Measurements from ENCODE around the gene SPIRE2.

- TF ChIP-seq, protein P1, sequence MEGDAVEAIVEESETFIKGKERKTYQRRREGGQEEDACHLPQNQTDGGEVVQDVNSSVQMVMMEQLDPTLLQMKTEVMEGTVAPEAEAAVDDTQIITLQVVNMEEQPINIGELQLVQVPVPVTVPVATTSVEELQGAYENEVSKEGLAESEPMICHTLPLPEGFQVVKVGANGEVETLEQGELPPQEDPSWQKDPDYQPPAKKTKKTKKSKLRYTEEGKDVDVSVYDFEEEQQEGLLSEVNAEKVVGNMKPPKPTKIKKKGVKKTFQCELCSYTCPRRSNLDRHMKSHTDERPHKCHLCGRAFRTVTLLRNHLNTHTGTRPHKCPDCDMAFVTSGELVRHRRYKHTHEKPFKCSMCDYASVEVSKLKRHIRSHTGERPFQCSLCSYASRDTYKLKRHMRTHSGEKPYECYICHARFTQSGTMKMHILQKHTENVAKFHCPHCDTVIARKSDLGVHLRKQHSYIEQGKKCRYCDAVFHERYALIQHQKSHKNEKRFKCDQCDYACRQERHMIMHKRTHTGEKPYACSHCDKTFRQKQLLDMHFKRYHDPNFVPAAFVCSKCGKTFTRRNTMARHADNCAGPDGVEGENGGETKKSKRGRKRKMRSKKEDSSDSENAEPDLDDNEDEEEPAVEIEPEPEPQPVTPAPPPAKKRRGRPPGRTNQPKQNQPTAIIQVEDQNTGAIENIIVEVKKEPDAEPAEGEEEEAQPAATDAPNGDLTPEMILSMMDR (optimal IDR thresholded peaks at IDR 0.05 in 1 of 3, IDR thresholded peaks at IDR 0.05 in 1 of 3, conservative IDR thresholded peaks at IDR 0.05 in 1 of 3; ENCODE audit: extremely low read depth in 1 of 3, insufficient read depth in 2 of 3, low read length in 3 of 3) = no peak
- no peak for TF ChIP-seq EZH2 (IDR thresholded peaks at IDR 0.05; ENCODE audit: low read length)
Observed at GRCh38 chr16:89910717-89911354, 82.6 kb downstream of the SPIRE2 start.
